ENCODE results near the gene LRRFIP1.

- TF ChIP-seq CTCF (IDR thresholded peaks at IDR 0.05; ENCODE audit: low read depth, low read length) (no peak), EZH2phosphoT487 (IDR thresholded peaks at IDR 0.05; ENCODE audit: low read depth) (no peak)
Observed at GRCh38 chr2:237596520-237597195, 30.7 kb upstream of the LRRFIP1 start.
